SHP77 (cell line): ENCODE results near the gene RAI1.
"Not testable (repeated sequence)": the region's sequence is repeated elsewhere in the genome, so short reads cannot be mapped to it uniquely, and the experiment has no call there.

ENCODE experiments used
- DNase-seq, 2 experiments: peaks; one replicate each; lab custom pipeline; 2025; lab: John Stamatoyannopoulos, UW

Gene RAI1

GRCh38 chr17:17665255-17665654, 16.0 kb upstream of the RAI1 start:
- DNase-seq, result no peak

GRCh38 chr17:17666111-17666714, 15.0 kb upstream of the RAI1 start:
- peak; percentile 27 to 55 for DNase-seq

GRCh38 chr17:17667231-17667630, 14.0 kb upstream of the RAI1 start:
- DNase-seq, result no peak

- no peak for DNase-seq
Measured at GRCh38 chr17:17667947-17668346, 13.3 kb upstream of the RAI1 start.

GRCh38 chr17:17668358-17668757, 12.9 kb upstream of the RAI1 start:
- DNase-seq, result no peak

GRCh38 chr17:17668775-17669579, 12.3 kb upstream of the RAI1 start:
- peak; percentile 41 to 67 for DNase-seq

GRCh38 chr17:17669580-17670235, 11.6 kb upstream of the RAI1 start:
- peak; percentile 29 to 61 for DNase-seq

- DNase-seq, result no peak
Measured at GRCh38 chr17:17670701-17671305, 10.5 kb upstream of the RAI1 start.

- DNase-seq, result no peak
Measured at GRCh38 chr17:17671369-17672129, 9.7 kb upstream of the RAI1 start.

- no peak for DNase-seq
Measured at GRCh38 chr17:17672453-17673368, 8.5 kb upstream of the RAI1 start.

GRCh38 chr17:17675416-17675815, 5.8 kb upstream of the RAI1 start:
- no peak for DNase-seq

GRCh38 chr17:17675925-17676534, 5.2 kb upstream of the RAI1 start:
- DNase-seq, result peak in 1 of 2 experiments; percentile 32

- no peak for DNase-seq
Measured at GRCh38 chr17:17676752-17677151, 4.5 kb upstream of the RAI1 start.

- no peak for DNase-seq
Measured at GRCh38 chr17:17677299-17678040, 3.8 kb upstream of the RAI1 start.

- not testable (repeated sequence) for DNase-seq
Measured at GRCh38 chr17:17678063-17678699, 3.1 kb upstream of the RAI1 start.

- no peak for DNase-seq
Measured at GRCh38 chr17:17679243-17679642, 2.0 kb upstream of the RAI1 start.

GRCh38 chr17:17679748-17680147, 1.5 kb upstream of the RAI1 start:
- DNase-seq, result no peak

- DNase-seq, result no peak
Measured at GRCh38 chr17:17680477-17681186, 626 bp upstream of the RAI1 start.
